ENCODE results near the gene SETD3.

GRCh38 chr14:99441918-99442317 lies 38.7 kb downstream of the SETD3 start:
- TF ChIP-seq CTCF (conservative IDR thresholded peaks at IDR 0.05; ENCODE audit: low read depth, low read length), result no peak
- no peak for TF ChIP-seq EZH2 (IDR thresholded peaks at IDR 0.05; ENCODE audit: low read length, unreplicated experiment)
- TF ChIP-seq EZH2phosphoT487 (IDR thresholded peaks at IDR 0.05; ENCODE audit: borderline replicate concordance, low read length), result no peak
